Ishikawa (cell line): ENCODE data around the gene PROCA1.

Source experiments
- CEBPB ChIP-seq: IDR thresholded peaks from 2 replicates; pipeline ENCODE4 v1.6.1; 2012
- CREB1 ChIP-seq: IDR thresholded peaks from 2 replicates; pipeline ENCODE4 v1.6.1; 2012; ENCODE audit warnings: low read depth
- EGR1 ChIP-seq: IDR thresholded peaks from 2 replicates; pipeline ENCODE4 v1.6.1; 2012
- EP300 ChIP-seq: IDR thresholded peaks from 2 replicates; pipeline ENCODE4 v1.6.1; 2012; ENCODE audit warnings: borderline replicate concordance
- FOXM1 ChIP-seq: IDR thresholded peaks from 2 replicates; pipeline ENCODE4 v1.6.1; 2012; ENCODE audit warnings: low read depth, borderline replicate concordance
- MAX ChIP-seq: IDR thresholded peaks from 2 replicates; pipeline ENCODE4 v1.6.1; 2012
- NFIC ChIP-seq: IDR thresholded peaks from 2 replicates; pipeline ENCODE4 v1.6.1; 2012
- RAD21 ChIP-seq: IDR thresholded peaks from 2 replicates; pipeline ENCODE4 v1.6.1; 2012; ENCODE audit warnings: low read depth
- TAF1 ChIP-seq: IDR thresholded peaks from 2 replicates; pipeline ENCODE4 v1.6.1; 2012; ENCODE audit warnings: low read depth, mild to moderate bottlenecking
- TCF12 ChIP-seq: IDR thresholded peaks from 2 replicates; pipeline ENCODE4 v1.6.1; 2012; ENCODE audit warnings: low read depth
- TEAD4 ChIP-seq: IDR thresholded peaks from 2 replicates; pipeline ENCODE4 v1.6.1; 2012
- YY1 ChIP-seq: IDR thresholded peaks from 2 replicates; pipeline ENCODE4 v1.6.1; 2012; ENCODE audit warnings: low read depth
- ZBTB7A ChIP-seq: IDR thresholded peaks from 2 replicates; pipeline ENCODE4 v1.6.1; 2012; ENCODE audit warnings: low read depth
- TF ChIP-seq, protein P1 (sequence below): IDR thresholded peaks from 2 replicates; pipeline ENCODE4 v1.6.1; 2012
- TF ChIP-seq, protein P2 (sequence below): IDR thresholded peaks from 2 replicates; pipeline ENCODE4 v1.6.1; 2012; ENCODE audit warnings: low read depth, mild to moderate bottlenecking

The PROCA1 gene

DNA sequence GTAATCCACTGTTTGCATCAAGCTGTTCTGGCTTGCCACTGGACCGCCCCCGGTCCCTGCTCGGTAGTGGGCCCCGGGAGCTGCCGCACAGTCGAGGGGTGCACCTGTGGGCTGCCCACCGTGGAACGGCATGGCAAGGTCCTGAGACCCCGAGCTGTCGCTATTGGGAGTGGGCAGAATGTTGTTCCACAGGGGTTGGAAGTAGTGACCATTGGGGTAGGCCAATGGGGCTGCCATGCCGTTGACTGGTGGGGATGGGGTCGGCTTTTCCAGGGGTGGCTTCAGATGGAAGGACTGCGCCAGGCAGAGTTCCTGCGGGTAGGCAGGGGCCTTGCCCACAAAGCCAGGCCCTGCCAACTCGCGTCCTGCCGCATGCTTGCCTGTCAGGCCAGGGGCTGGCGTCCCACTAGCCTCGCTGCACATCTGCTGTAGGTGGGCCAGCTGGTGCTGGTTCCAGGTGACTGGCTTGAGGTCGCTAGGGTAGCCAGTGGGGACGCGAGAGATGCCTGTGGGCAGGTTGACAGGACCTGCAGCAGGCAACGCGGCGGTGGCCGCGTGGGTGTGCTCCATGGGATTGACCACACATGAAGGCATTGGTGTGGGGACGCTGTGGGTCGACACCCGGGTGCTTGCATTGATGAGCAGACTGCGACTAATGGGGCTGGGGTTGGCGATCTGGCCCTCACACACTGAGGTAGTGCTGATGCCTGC, 46.9 kb upstream of the PROCA1 start:
- TF ChIP-seq TCF12 (no peak), ZBTB7A (no peak), YY1 (no peak), TEAD4 (no peak)

DNA sequence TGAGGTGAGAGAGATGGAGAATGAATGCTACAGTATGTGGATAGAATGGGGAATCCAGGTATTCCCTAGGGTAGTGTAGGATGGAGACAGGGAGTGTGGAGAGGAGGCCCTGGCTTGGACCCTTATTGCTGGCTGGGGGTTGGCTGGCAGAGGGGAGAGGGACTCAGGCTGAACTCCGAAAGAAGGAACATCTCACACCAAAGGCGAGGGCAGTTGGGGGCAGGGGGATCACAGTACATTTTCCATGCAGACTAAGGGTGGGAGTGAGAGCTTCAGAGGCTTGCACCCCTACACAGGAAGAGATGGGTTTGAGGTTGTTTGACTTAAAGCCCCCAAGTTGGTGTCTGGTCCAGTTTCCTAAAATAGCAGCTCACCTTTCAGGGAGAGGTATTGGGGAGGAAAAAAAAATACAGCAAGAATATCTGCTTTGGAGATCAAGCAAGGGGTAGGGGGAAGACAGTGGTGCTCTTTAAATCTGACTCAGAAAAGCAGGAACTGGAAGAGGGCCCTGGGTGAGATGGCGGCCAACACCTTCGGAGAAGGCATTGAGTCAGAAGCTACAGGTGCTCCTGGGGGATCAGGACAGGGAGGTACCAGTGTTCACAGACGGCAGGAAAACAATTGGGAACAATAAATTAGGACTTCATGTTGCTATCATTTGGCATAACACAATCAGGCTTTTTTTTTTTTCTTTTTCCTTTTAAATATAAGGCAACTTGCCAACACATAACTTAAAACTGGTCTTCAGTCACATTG, 44.5 kb upstream of the PROCA1 start:
- TF ChIP-seq, protein P1, sequence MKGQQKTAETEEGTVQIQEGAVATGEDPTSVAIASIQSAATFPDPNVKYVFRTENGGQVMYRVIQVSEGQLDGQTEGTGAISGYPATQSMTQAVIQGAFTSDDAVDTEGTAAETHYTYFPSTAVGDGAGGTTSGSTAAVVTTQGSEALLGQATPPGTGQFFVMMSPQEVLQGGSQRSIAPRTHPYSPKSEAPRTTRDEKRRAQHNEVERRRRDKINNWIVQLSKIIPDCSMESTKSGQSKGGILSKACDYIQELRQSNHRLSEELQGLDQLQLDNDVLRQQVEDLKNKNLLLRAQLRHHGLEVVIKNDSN = no peak
- TF ChIP-seq FOXM1 = no peak
- TF ChIP-seq EP300 = no peak
- TF ChIP-seq YY1 = no peak
- TF ChIP-seq, protein P2, sequence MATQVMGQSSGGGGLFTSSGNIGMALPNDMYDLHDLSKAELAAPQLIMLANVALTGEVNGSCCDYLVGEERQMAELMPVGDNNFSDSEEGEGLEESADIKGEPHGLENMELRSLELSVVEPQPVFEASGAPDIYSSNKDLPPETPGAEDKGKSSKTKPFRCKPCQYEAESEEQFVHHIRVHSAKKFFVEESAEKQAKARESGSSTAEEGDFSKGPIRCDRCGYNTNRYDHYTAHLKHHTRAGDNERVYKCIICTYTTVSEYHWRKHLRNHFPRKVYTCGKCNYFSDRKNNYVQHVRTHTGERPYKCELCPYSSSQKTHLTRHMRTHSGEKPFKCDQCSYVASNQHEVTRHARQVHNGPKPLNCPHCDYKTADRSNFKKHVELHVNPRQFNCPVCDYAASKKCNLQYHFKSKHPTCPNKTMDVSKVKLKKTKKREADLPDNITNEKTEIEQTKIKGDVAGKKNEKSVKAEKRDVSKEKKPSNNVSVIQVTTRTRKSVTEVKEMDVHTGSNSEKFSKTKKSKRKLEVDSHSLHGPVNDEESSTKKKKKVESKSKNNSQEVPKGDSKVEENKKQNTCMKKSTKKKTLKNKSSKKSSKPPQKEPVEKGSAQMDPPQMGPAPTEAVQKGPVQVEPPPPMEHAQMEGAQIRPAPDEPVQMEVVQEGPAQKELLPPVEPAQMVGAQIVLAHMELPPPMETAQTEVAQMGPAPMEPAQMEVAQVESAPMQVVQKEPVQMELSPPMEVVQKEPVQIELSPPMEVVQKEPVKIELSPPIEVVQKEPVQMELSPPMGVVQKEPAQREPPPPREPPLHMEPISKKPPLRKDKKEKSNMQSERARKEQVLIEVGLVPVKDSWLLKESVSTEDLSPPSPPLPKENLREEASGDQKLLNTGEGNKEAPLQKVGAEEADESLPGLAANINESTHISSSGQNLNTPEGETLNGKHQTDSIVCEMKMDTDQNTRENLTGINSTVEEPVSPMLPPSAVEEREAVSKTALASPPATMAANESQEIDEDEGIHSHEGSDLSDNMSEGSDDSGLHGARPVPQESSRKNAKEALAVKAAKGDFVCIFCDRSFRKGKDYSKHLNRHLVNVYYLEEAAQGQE = no peak
- TF ChIP-seq TEAD4 = no peak
- TF ChIP-seq CREB1 = no peak
- no peak for TF ChIP-seq MAX
- no peak for TF ChIP-seq EGR1
- TF ChIP-seq CEBPB = no peak
- no peak for TF ChIP-seq TCF12
- TF ChIP-seq RAD21 = no peak
- TF ChIP-seq TAF1 = no peak

- TF ChIP-seq TEAD4 (0 out of 2 replicates have a peak, but pooled peaks have one; percentile 19), CREB1 (no peak)
Observed at GRCh38 chr17:28755486-28755885, 43.8 kb upstream of the PROCA1 start.

DNA sequence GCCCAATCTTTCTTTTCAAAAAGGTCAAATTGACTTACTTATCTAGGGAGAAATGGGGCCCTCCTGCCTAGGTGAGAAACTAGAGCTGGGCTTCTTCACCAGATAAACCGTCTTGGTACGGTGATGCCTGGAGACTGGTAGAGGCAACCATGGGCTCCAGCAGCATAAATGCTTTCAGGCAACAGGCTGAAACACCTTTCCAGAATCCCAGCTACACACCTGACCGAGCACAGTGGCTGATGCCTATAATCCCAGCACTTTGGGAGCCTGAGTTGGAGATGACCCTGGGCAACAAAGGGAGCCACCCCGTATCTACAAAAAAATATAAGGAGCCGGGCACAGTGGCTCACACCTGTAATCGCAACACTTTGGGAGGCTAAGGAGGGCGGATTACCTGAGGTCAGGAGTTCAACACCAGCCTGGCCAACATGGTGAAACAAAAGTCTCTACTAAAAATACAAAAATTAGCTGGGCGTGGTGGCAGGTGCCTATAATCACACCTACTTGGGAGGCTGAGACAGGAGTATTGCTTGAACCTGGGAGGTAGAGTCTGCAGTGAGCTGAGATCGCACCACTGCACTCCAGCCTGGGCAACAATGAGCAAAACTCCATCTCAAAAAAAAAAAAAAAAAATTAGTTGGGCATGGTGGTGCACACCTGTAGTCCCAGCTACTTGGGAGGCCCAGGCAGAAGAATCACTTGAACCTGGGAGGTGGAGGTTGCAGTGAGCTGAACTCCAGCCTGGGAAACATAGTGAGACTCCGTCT, 40.1 kb upstream of the PROCA1 start:
- TF ChIP-seq RAD21 (no peak), EP300 (no peak), MAX (no peak), YY1 (no peak), NFIC (no peak), FOXM1 (no peak), EGR1 (no peak), CEBPB (no peak), TEAD4 (no peak), TAF1 (no peak), CREB1 (no peak), ZBTB7A (no peak), TCF12 (no peak)
- TF ChIP-seq, protein P1 = no peak
- TF ChIP-seq, protein P2 = no peak

- TF ChIP-seq TEAD4 (no peak), RAD21 (peak; percentile 80), YY1 (no peak), EGR1 (no peak)
Observed at GRCh38 chr17:28750178-28751047, 38.7 kb upstream of the PROCA1 start.
